ES-I3 (cell line): ENCODE measurements around the gene ZNF516.

Experiments
- H3K36me3 ChIP-seq: 2 replicates; pipeline ENCODE4 v1.6.1; 2013; ENCODE audit warnings: mild to moderate bottlenecking, low read length, control low read depth, moderate library complexity; ENCODE audit not compliant: insufficient read depth
- H3K4me1 ChIP-seq: 2 replicates; pipeline ENCODE4 v1.6.1; 2013; ENCODE audit warnings: mild to moderate bottlenecking, control low read depth, low read length; ENCODE audit not compliant: insufficient read depth
- H3K9ac ChIP-seq: 2 replicates; pipeline ENCODE4 v1.6.1; 2013; ENCODE audit warnings: low read depth, mild to moderate bottlenecking, low read length, moderate library complexity
- H3K9me3 ChIP-seq: 2 replicates; pipeline ENCODE4 v1.6.1; 2013; ENCODE audit warnings: mild to moderate bottlenecking, low read length, moderate library complexity; ENCODE audit not compliant: control insufficient read depth, insufficient read depth

ZNF516 gene

DNA sequence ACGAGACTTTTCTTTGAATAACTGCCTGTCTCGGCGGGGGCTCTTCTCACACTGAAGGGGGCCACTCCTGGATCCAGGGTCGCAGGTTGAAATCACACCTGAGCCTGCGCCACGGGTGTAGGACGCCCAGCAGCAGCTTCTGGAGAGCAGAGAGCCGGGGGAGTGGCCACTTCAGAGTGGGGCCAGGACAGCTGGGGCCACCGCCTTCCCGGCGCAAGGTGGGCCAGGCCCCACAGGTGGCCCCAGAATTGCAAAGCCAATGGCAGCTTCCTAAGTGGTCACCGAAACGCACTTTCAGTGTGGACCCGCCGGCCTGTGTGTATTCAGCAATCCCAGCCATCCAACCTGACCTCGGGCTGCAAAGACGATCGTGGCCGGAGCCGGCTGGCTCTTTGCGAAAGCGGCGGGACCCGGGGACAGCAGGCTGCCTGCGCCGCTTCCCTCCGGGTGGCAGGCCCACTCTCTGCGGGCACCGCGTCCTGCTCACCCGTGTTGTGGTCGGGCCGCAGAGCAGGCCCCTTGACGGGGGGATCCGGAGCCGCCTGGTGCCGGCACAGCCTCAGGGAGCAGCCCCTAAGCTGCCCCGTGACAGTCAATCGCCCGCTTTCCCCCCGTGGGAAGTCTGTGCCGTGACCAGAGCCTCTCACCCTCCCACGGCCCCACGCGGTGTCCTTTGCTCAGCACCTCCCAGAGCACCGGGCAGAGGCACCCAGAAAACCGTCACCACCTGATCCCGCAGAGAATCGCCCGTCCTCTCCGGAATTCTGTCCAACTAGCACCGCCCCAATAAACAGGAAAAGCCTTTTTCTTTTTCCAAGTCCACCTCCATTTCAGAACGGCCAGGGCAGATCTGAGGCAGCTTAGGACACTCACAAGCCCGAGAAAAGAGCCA, 144.7 kb downstream of the ZNF516 start:
- Histone ChIP-seq H3K9ac (no peak overlapping the region), H3K36me3 (no peaks in the 10 kb centered on the region), H3K9me3 (no peaks in the 10 kb centered on the region; the same call in 1 of the 2 replicates), H3K4me1 (no peaks in the 10 kb centered on the region)

DNA sequence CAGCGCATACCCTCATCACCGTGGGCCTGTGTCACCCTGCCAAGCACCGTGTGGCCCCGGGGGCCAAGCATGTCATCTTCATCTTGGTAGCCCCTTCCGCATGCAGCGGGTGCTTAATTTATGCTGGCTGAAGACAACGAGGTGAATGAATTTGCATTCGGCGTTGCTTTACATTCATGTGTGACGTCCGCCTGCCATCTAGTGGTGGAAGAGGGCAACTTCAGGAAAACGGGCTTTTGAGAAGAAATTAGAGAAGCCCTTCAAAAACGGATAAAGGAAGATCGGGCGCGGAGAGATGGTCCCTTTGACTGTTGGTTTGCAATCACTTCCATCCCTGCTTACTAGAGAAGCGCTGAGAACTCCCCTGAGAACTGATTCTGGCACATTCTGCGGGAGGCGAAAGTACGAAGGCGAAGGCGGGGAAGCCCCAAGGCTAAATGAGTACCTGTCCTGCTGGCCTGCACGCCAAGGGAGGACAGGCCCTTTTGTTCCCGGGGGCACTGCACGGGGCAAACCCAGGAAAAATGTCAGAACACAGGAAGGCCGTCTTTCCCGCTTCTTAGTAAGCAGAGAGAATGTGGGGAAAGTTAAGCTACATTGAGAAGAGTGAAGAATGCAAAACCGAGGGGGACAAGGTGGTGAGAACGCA, 145.9 kb downstream of the ZNF516 start:
- no peaks in the 10 kb centered on the region for H3K9me3 ChIP-seq
- H3K9ac ChIP-seq = no peak overlapping the region
- H3K36me3 ChIP-seq = no peaks in the 10 kb centered on the region
- H3K4me1 ChIP-seq = no peaks in the 10 kb centered on the region

- Histone ChIP-seq H3K36me3 (no peaks in the 10 kb centered on the region), H3K9me3 (no peaks in the 10 kb centered on the region), H3K9ac (no peak overlapping the region; the same call in 1 of the 2 replicates), H3K4me1 (no peaks in the 10 kb centered on the region)
Measured at GRCh38 chr18:76348267-76349066, 146.6 kb downstream of the ZNF516 start.

- no peaks in the 10 kb centered on the region; the same call in 1 of the 2 replicates for H3K9me3 ChIP-seq
- H3K36me3 ChIP-seq = no peaks in the 10 kb centered on the region
- no peaks in the 10 kb centered on the region for H3K4me1 ChIP-seq
- no peak overlapping the region for H3K9ac ChIP-seq
Measured at GRCh38 chr18:76347341-76347740, 147.7 kb downstream of the ZNF516 start.

DNA sequence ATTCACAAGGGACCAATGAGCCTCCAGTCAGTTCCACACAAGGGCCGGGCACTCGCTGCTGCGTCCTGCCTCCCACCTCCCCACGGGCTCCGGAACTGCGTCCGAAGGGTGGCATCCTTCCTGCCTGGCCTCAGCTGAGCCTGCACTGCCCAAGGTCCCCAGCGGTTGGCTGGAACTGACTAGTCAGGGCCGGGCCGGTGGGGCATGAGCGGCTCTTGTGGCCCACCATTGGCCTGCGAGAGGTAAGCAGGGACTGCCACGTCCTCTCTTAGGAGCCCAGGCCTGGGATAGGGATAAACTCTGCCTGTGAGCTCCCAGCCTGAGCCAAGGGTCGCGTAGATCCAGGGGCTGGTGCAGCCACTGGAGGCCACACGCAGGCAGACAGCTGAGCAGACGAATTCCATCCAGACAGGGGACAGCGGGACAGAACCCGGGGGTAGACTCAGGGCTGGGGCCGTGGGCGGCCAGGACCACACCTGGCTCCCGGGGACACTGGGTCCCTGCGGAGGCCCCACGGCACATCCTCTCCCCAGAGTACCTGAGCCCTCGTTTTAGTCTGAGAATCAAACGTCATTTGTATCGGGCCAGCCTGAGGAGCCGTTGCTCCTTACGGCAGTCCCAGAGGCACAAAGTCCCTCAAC, 148.4 kb downstream of the ZNF516 start:
- Histone ChIP-seq H3K9ac (no peak overlapping the region), H3K4me1 (no peaks in the 10 kb centered on the region), H3K36me3 (no peaks in the 10 kb centered on the region), H3K9me3 (no peaks in the 10 kb centered on the region; the same call in 1 of the 2 replicates)

DNA sequence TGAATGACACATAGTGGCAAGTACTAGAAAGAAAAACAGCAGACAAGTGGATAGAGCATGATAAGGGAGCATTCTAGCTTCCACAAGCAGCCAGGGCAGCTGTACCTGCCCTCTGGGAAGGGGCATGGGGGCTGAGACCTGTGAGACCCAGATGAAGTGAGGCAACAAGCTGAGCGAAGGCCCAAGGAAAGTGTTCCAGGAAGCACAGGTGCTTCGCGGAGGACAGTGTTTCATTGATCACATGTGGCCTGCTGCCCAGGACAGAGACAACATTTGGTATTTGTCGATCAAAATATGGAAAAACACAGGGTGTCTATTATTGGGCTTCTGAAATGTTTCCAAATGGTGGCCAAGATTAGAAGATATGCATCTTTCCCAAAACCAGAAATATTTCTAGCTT, 149.1 kb downstream of the ZNF516 start:
- Histone ChIP-seq H3K9me3 (no peaks in the 10 kb centered on the region; the same call in 1 of the 2 replicates), H3K4me1 (no peaks in the 10 kb centered on the region), H3K9ac (no peak overlapping the region), H3K36me3 (no peaks in the 10 kb centered on the region)

- no peaks in the 10 kb centered on the region for H3K4me1 ChIP-seq
- no peak overlapping the region for H3K9ac ChIP-seq
- no peaks in the 10 kb centered on the region; the same call in 1 of the 2 replicates for H3K9me3 ChIP-seq
- no peaks in the 10 kb centered on the region for H3K36me3 ChIP-seq
Measured at GRCh38 chr18:76343938-76344569, 151.0 kb downstream of the ZNF516 start.

- Histone ChIP-seq H3K36me3 (no peaks in the 10 kb centered on the region), H3K9ac (no peak overlapping the region), H3K4me1 (no peaks in the 10 kb centered on the region), H3K9me3 (no peaks in the 10 kb centered on the region; the same call in 1 of the 2 replicates)
Measured at GRCh38 chr18:76340410-76340809, 154.6 kb downstream of the ZNF516 start.

DNA sequence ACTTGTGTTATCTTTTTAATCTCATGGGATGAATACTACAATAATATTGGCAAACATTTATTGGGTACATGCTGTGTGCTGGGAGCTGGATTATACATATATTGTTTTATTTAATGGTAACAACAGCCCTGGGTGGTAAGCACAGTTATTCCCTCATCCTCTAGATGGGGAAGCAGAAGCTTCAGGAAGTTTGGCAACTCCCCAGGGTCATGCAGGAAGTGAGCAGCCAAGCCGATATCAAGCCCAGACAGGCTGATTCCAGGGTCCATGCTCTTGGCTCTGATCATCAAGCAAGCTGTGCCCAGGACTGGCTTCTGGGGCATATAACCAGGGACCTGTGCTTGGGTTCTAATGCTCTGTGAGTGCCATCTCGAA, 155.8 kb downstream of the ZNF516 start:
- Histone ChIP-seq H3K9me3 (no peaks in the 10 kb centered on the region; the same call in 1 of the 2 replicates), H3K36me3 (no peaks in the 10 kb centered on the region)

DNA sequence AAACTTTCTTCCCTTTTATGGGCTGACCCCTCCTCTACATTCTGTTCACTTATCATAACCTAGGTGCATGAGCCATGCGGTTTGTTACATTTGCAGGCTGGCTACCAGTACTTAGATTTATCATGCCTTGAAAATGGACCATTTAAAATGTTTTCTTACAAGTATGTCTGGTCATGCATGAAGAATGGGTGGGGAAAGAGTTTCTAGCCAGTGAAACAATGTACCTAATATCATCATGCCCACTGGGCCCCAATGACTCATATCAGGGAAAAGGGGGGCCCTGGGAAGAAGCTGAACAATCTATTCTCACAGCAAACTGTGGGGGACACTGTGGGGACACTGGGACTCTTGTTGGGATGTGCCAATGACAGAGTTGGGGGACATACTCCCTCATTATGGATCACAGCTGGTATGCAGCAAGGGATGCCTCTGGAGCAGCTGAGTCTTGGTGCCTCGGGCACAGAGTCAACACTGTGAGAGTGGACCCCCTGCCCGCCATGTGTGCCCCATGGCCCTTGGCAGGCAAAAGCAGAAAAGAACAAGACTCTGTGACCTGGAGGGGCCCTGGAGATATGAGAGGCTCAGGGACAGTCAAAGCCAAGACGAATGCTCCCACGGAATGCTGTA, 156.3 kb downstream of the ZNF516 start:
- Histone ChIP-seq H3K9ac (no peak overlapping the region), H3K9me3 (no peaks in the 10 kb centered on the region; the same call in 1 of the 2 replicates), H3K4me1 (no peaks in the 10 kb centered on the region), H3K36me3 (no peaks in the 10 kb centered on the region)

More for the DNA sequence above, 155.8 kb downstream of the ZNF516 start:
- Histone ChIP-seq H3K9ac (no peak overlapping the region), H3K4me1 (no peaks in the 10 kb centered on the region)

DNA sequence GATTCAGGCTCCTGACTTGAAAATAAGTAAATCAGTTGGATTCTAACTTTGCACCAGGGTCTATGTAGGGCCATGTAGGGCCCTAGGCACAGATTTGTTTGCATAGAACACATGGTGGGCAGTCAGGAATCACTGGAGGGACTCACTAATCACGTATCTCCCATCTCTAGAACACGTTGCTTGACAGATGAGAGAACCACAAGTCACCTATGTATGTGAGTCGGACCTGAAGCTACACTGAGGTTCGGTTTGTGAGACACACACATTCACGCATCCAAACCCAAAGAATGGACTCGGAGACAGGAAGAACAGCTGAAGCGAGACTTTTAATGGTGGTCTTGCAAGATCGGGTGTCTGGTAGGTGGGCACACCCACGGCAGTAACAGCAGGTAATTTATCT, 157.0 kb downstream of the ZNF516 start:
- H3K36me3 ChIP-seq = no peaks in the 10 kb centered on the region
- H3K9ac ChIP-seq = no peak overlapping the region

DNA sequence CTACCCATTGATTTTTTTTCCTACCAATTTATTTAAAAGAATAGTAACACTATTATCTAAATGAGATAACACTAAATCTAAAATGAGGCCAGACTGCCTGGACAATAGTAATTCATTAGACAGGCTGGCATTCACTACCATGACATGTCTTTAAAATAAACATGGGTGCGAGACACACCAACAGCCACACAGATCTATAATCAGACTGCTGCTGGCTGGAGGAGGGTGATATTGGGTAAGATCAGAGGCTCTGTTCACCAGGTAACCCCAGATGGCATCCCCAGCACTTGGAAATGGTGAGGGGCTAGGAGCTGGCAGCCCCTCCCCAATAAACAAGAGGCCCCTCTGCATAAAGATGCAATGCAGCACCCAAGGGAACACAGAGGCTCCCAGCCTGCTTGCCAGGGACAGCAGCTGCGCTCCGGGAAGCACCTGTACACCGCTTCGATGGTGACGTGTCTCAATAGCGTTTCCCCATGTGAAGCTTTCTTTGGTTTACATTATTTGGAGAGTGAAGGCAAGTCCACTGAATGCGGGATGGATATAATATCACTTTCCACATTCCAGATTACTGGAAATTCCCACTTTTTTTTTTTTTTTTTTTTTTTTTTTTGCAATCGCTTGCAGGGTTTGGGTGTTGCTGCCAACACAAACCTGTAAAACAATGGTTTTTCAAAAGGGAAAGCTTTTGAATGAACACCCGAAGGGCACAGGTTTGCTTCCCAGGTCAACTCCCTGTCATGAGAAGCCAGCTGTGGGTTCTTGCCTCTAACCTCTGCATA, 159.0 kb downstream of the ZNF516 start:
- Histone ChIP-seq H3K9ac (no peak overlapping the region), H3K4me1 (no peaks in the 10 kb centered on the region), H3K36me3 (no peaks in the 10 kb centered on the region), H3K9me3 (no peaks in the 10 kb centered on the region)

More for the DNA sequence above, 157.0 kb downstream of the ZNF516 start:
- no peaks in the 10 kb centered on the region; the same call in 1 of the 2 replicates for H3K9me3 ChIP-seq
- no peaks in the 10 kb centered on the region for H3K4me1 ChIP-seq
